RCC 7860 (cell line): Measurements from ENCODE around the gene KRT14.
A peak's percentile ranks its signal among the peaks of the same experiment; 100 is the strongest.
"Not testable (repeated sequence)": the region's sequence is repeated elsewhere in the genome, so short reads cannot be mapped to it uniquely, and the experiment has no call there.

Experiments
- DNase-seq: peaks from one replicate; pipeline ENCODE4 v3.0.0-alpha.2; 2015; ENCODE audit warnings: low spot score
- FAIRE-seq: peaks from 2 replicates; lab custom pipeline; 2012; peaks lifted over from hg19 to GRCh38; lab: Jason Lieb, UNC

The KRT14 gene

GRCh38 chr17:41580244-41580575 lies 6.5 kb downstream of the KRT14 start:
- no peak for FAIRE-seq
- DNase-seq = no peak

- no peak for FAIRE-seq
- DNase-seq = peak; percentile 39
Observed at GRCh38 chr17:41579484-41580243, 7.0 kb downstream of the KRT14 start.

GRCh38 chr17:41578971-41579370 lies 7.7 kb downstream of the KRT14 start:
- FAIRE-seq (no peak), DNase-seq (no peak)

- no peak for FAIRE-seq
- DNase-seq = no peak
Observed at GRCh38 chr17:41578538-41578937, 8.2 kb downstream of the KRT14 start.

GRCh38 chr17:41576740-41577139 lies 10.0 kb downstream of the KRT14 start:
- FAIRE-seq, DNase-seq: not testable (repeated sequence)

GRCh38 chr17:41575336-41575735 lies 11.4 kb downstream of the KRT14 start:
- FAIRE-seq (no peak), DNase-seq (no peak)

- FAIRE-seq = no peak
Observed at GRCh38 chr17:41571561-41572434, 14.9 kb downstream of the KRT14 start, which contains the start of gene KRT9. KRT9 (minus strand) TSS chr17:41572059; CDS start chr17:41571992, 67 bp downstream.

GRCh38 chr17:41567317-41567716 lies 19.4 kb downstream of the KRT14 start:
- FAIRE-seq = no peak
- DNase-seq = no peak

More at GRCh38 chr17:41571561-41572434, 14.9 kb downstream of the KRT14 start, which contains the start of gene KRT9:
- no peak for DNase-seq

- DNase-seq (no peak), FAIRE-seq (no peak)
Observed at GRCh38 chr17:41565338-41565737, 21.4 kb downstream of the KRT14 start.

GRCh38 chr17:41563607-41564170 lies 23.0 kb downstream of the KRT14 start:
- DNase-seq = no peak
- no peak for FAIRE-seq

GRCh38 chr17:41561554-41561953 lies 25.1 kb downstream of the KRT14 start:
- DNase-seq = no peak
- no peak for FAIRE-seq

- DNase-seq = no peak
- no peak for FAIRE-seq
Observed at GRCh38 chr17:41559548-41559947, 27.1 kb downstream of the KRT14 start.

- DNase-seq (no peak), FAIRE-seq (no peak)
Observed at GRCh38 chr17:41556931-41557330, 29.8 kb downstream of the KRT14 start.

GRCh38 chr17:41556306-41556705 lies 30.4 kb downstream of the KRT14 start:
- DNase-seq (no peak), FAIRE-seq (no peak)

GRCh38 chr17:41555105-41555887 lies 31.4 kb downstream of the KRT14 start:
- no peak for DNase-seq
- no peak for FAIRE-seq

GRCh38 chr17:41553987-41554680 lies 32.6 kb downstream of the KRT14 start:
- no peak for DNase-seq
- no peak for FAIRE-seq

GRCh38 chr17:41553176-41553575 lies 33.5 kb downstream of the KRT14 start:
- no peak for DNase-seq
- no peak for FAIRE-seq

- FAIRE-seq (no peak), DNase-seq (no peak)
Observed at GRCh38 chr17:41552455-41552854, 34.2 kb downstream of the KRT14 start.

GRCh38 chr17:41551365-41551764 lies 35.3 kb downstream of the KRT14 start:
- FAIRE-seq = no peak

GRCh38 chr17:41549596-41550039 lies 37.1 kb downstream of the KRT14 start:
- no peak for FAIRE-seq

More at GRCh38 chr17:41551365-41551764, 35.3 kb downstream of the KRT14 start:
- no peak for DNase-seq

More at GRCh38 chr17:41549596-41550039, 37.1 kb downstream of the KRT14 start:
- DNase-seq = no peak
